SKM-1 treated with dmso at 0.1 percent for 144 hours (cell line): ENCODE results near the gene RAD51B.
"Not testable (repeated sequence)": the region's sequence is repeated elsewhere in the genome, so short reads cannot be mapped to it uniquely, and the experiment has no call there.

ENCODE experiments used
- DNase-seq: peaks from one replicate; lab custom pipeline; 2025; ENCODE audit not compliant: unreplicated experiment; lab: John Stamatoyannopoulos, UW

Gene RAD51B

GRCh38 chr14:68749487-68750475, 930.2 kb downstream of the RAD51B start:
- no peak for DNase-seq

- no peak for DNase-seq
Observed at GRCh38 chr14:68752271-68753006, 932.9 kb downstream of the RAD51B start.

- no peak for DNase-seq
Observed at GRCh38 chr14:68753690-68754089, 934.1 kb downstream of the RAD51B start.

GRCh38 chr14:68755016-68755353, 935.4 kb downstream of the RAD51B start:
- DNase-seq, result no peak

- no peak for DNase-seq
Observed at GRCh38 chr14:68756000-68756481, 936.5 kb downstream of the RAD51B start.

- no peak for DNase-seq
Observed at GRCh38 chr14:68756734-68757133, 937.2 kb downstream of the RAD51B start.

- DNase-seq, result peak; percentile 23
Observed at GRCh38 chr14:68757618-68758081, 938.1 kb downstream of the RAD51B start.

GRCh38 chr14:68758301-68758700, 938.7 kb downstream of the RAD51B start:
- no peak for DNase-seq

GRCh38 chr14:68759017-68759560, 939.5 kb downstream of the RAD51B start:
- DNase-seq, result no peak

- DNase-seq, result no peak
Observed at GRCh38 chr14:68759937-68760336, 940.4 kb downstream of the RAD51B start.

GRCh38 chr14:68760761-68761160, 941.2 kb downstream of the RAD51B start:
- no peak for DNase-seq

GRCh38 chr14:68761391-68761790, 941.8 kb downstream of the RAD51B start:
- DNase-seq, result no peak

GRCh38 chr14:68762953-68763764, 943.6 kb downstream of the RAD51B start:
- no peak for DNase-seq

GRCh38 chr14:68763843-68764242, 944.3 kb downstream of the RAD51B start:
- DNase-seq, result not testable (repeated sequence)

GRCh38 chr14:68766299-68767247, 947.0 kb downstream of the RAD51B start:
- DNase-seq, result no peak

- DNase-seq, result no peak
Observed at GRCh38 chr14:68767248-68767645, 947.7 kb downstream of the RAD51B start.

- no peak for DNase-seq
Observed at GRCh38 chr14:68768316-68768715, 948.7 kb downstream of the RAD51B start.

GRCh38 chr14:68770051-68770450, 950.5 kb downstream of the RAD51B start:
- no peak for DNase-seq

GRCh38 chr14:68770553-68771286, 951.1 kb downstream of the RAD51B start:
- DNase-seq, result no peak
